Common myeloid progenitor, CD34-positive (primary cell): ENCODE results near the gene C16orf74. TPM values are rescaled to one million over a fixed set of nuclear protein-coding genes. Genes with fewer than 3 reads are reported as not detected.

ENCODE experiments used
- CTCF ChIA-PET: fragments of 350-600 bp; sonication (Branson Sonifier 250); formaldehyde crosslinking; loops from one replicate; lab custom pipeline; 2021; ENCODE audit warnings: antibody characterized with exemption; lab: Charles Lee
- POLR2A ChIA-PET: fragments of 350-600 bp; sonication (Branson Sonifier 250); formaldehyde crosslinking; loops from one replicate; lab custom pipeline; 2021; ENCODE audit warnings: antibody characterized with exemption; lab: Charles Lee
- DNase-seq, 3 donors: peaks; one replicate each; pipeline versions ENCODE4 v3.0.0 to v3.0.0-alpha.2; 2013
- H3K27ac ChIP-seq, 2 experiments: 1 replicate in 1 of 2; 2 replicates in 1 of 2; pipeline ENCODE4 v1.7.0; 2013; ENCODE audit warnings: inconsistent platforms in 2 of 2, low read length in 2 of 2, mild to moderate bottlenecking in 2 of 2, low read depth in 1 of 2, moderate library complexity in 1 of 2; ENCODE audit not compliant: severe bottlenecking in 2 of 2, insufficient read depth in 1 of 2, poor library complexity in 1 of 2
- H3K27me3 ChIP-seq, 5 experiments: replicated peaks in 2 of 5; 1 replicate in 3 of 5; 2 replicates in 2 of 5; pipeline versions ENCODE4 v1.6.1 to v1.7.0; 2013; ENCODE audit warnings: low read length in 4 of 5, mild to moderate bottlenecking in 2 of 5, moderate library complexity in 2 of 5, inconsistent platforms in 1 of 5; ENCODE audit not compliant: insufficient read depth in 5 of 5, control insufficient read depth in 4 of 5
- H3K36me3 ChIP-seq, 4 experiments: 1 replicate in 2 of 4; 2 replicates in 2 of 4; pipeline versions ENCODE4 v1.6.1 to v1.7.0; 2013; ENCODE audit warnings: low read length in 3 of 4, control low read depth in 1 of 4, mild to moderate bottlenecking in 1 of 4; ENCODE audit not compliant: control insufficient read depth in 4 of 4, insufficient read depth in 4 of 4
- H3K4me1 ChIP-seq, 4 experiments: 1 replicate in 3 of 4; 2 replicates in 1 of 4; pipeline versions ENCODE4 v1.6.1 to v1.7.1; 2013; ENCODE audit warnings: low read length in 3 of 4, mild to moderate bottlenecking in 3 of 4, control low read depth in 1 of 4, inconsistent platforms in 1 of 4, moderate library complexity in 1 of 4; ENCODE audit not compliant: control insufficient read depth in 4 of 4, insufficient read depth in 4 of 4; ENCODE audit errors: control extremely low read depth in 1 of 4
- H3K4me3 ChIP-seq, 7 experiments: 1 replicate in 4 of 7; 2 replicates in 3 of 7; pipeline versions ENCODE4 v1.5.1 to v1.7.0; 2013; ENCODE audit warnings: mild to moderate bottlenecking in 7 of 7, low read length in 6 of 7, moderate library complexity in 6 of 7, inconsistent platforms in 2 of 7, low read depth in 2 of 7, control low read depth in 1 of 7; ENCODE audit not compliant: insufficient read depth in 4 of 7, control insufficient read depth in 1 of 7; ENCODE audit errors: extremely low read depth in 1 of 7
- H3K9me3 ChIP-seq, 5 experiments: 1 replicate in 4 of 5; 2 replicates in 1 of 5; pipeline versions ENCODE4 v1.6.1 to v1.7.1; 2013; ENCODE audit warnings: low read length in 4 of 5, mild to moderate bottlenecking in 2 of 5, inconsistent platforms in 1 of 5, low read depth in 1 of 5, moderate library complexity in 1 of 5; ENCODE audit not compliant: control insufficient read depth in 4 of 5, insufficient read depth in 2 of 5; ENCODE audit errors: control extremely low read depth in 1 of 5
- WGBS: methylation state at CpG from one replicate; pipeline ENCODE4 v1.1.5; 2013; ENCODE audit not compliant: insufficient coverage; 5-methylcytosine and 5-hydroxymethylcytosine counted together
- polyA plus RNA-seq: library from polyadenylated mRNA; unstranded; fragments of 120-200 nt; gene quantifications from one replicate; pipeline ENCODE4 v1.2.1, GENCODE V29; 2013

C16orf74 gene
- 2.1 TPM for polyA plus RNA-seq

GRCh38 chr16:85750827-85751697 is at the start of gene C16orf74:
Gene C16orf74, minus strand, starts transcription at chr16:85751096. Its CDS starts 15,879 bp downstream, at chr16:85735217.
- no peaks in the 10 kb centered on the region for H3K9me3 ChIP-seq
- no peak within 1 kb of the TSS for H3K27ac ChIP-seq
- peaks cover 0 to 28% (median 9%) of the 10 kb centered on the region in 5 experiments for H3K27me3 ChIP-seq
- ChIA-PET POLR2A (no interaction called here), CTCF (interaction anchor here (0.8 to 1.0 kb wide), 2 partner anchors 9 to 11 kb away, joined by 3 read pairs; no protein-coding TSS in a partner anchor)
- peak within 1 kb of the TSS; percentile 28 to 69 (median 66) for H3K4me3 ChIP-seq
- peak in 2 of 3 donors; percentile 28 to 45 for DNase-seq
- peaks cover 0 to 42% (median 20%) of the 10 kb centered on the region in 4 experiments for H3K4me1 ChIP-seq
- WGBS: 14% methylated on average over 50 of the region's 96 CpGs
- peaks cover 0 to 2% (median 0%) of the 10 kb centered on the region in 4 experiments for H3K36me3 ChIP-seq

- Histone ChIP-seq H3K4me3 (peak overlapping the region; percentile 77 to 98 (median 93)), H3K27ac (peak overlapping the region; percentile 87 to 95), H3K27me3 (no peaks in the 10 kb centered on the region), H3K4me1 (peaks cover 5 to 25% (median 19%) of the 10 kb centered on the region in 4 experiments), H3K36me3 (peaks cover 20 to 58% (median 44%) of the 10 kb centered on the region in 4 experiments), H3K9me3 (no peaks in the 10 kb centered on the region)
- POLR2A ChIA-PET: interaction anchor here (0.6 to 1.4 kb wide), 3 partner anchors 9 to 142 kb away, joined by 3 to 5 read pairs (median 3); no protein-coding TSS in a partner anchor
- 30% methylated on average over 7 of the region's 9 CpGs for WGBS
- CTCF ChIA-PET: interaction anchor here (1.0 to 1.4 kb wide), 2 partner anchors 184 to 187 kb away, joined by 3 read pairs; no protein-coding TSS in a partner anchor
- DNase-seq: peak in 1 of 3 donors; percentile 73
Observed at GRCh38 chr16:85800321-85800669, 49.4 kb upstream of the C16orf74 start.

- POLR2A ChIA-PET: interaction anchor here (0.6 to 1.4 kb wide), 3 partner anchors 10 to 141 kb away, joined by 3 to 5 read pairs (median 3); no protein-coding TSS in a partner anchor
- Histone ChIP-seq H3K27ac (peak within 1 kb of the TSS; percentile 87 to 95), H3K4me1 (peaks cover 5 to 25% (median 19%) of the 10 kb centered on the region in 4 experiments), H3K4me3 (peak within 1 kb of the TSS; percentile 77 to 98 (median 93)), H3K27me3 (no peaks in the 10 kb centered on the region), H3K36me3 (peaks cover 20 to 57% (median 40%) of the 10 kb centered on the region in 4 experiments), H3K9me3 (no peaks in the 10 kb centered on the region)
- under 1% methylated on average over 69 of the region's 87 CpGs for WGBS
- CTCF ChIA-PET: interaction anchor here (1.0 to 1.4 kb wide), 2 partner anchors 185 to 187 kb away, joined by 3 read pairs; no protein-coding TSS in a partner anchor
- peak; percentile 91 to 94 (median 93) for DNase-seq
Observed at GRCh38 chr16:85799497-85800320, 48.8 kb upstream of the C16orf74 start, which contains the start of the genes COX4I1 and EMC8. Gene COX4I1, plus strand, starts transcription at chr16:85799695. Its CDS starts 1,511 bp downstream, at chr16:85801206. Gene EMC8, minus strand, starts transcription at chr16:85799544. Its CDS starts 249 bp downstream, at chr16:85799295.

- Histone ChIP-seq H3K36me3 (peaks cover 20 to 55% (median 38%) of the 10 kb centered on the region in 4 experiments), H3K27me3 (no peaks in the 10 kb centered on the region), H3K27ac (peak overlapping the region; percentile 87 to 95), H3K4me3 (peak overlapping the region; percentile 77 to 98 (median 93)), H3K4me1 (peaks cover 5 to 25% (median 19%) of the 10 kb centered on the region in 4 experiments), H3K9me3 (no peaks in the 10 kb centered on the region)
- WGBS: 0% methylated on average over 51 of the region's 51 CpGs
- ChIA-PET CTCF (no interaction called here), POLR2A (no interaction called here)
- peak; percentile 54 to 84 (median 77) for DNase-seq
Observed at GRCh38 chr16:85798901-85799496, 48.1 kb upstream of the C16orf74 start.

GRCh38 chr16:85798283-85798776 is 47.4 kb upstream of the C16orf74 start:
- WGBS: 26% methylated on average over 13 of the region's 17 CpGs
- Histone ChIP-seq H3K4me1 (peaks cover 5 to 25% (median 19%) of the 10 kb centered on the region in 4 experiments), H3K4me3 (peak overlapping the region; percentile 77 to 98 (median 93)), H3K36me3 (peaks cover 16 to 51% (median 34%) of the 10 kb centered on the region in 4 experiments), H3K27ac (peak overlapping the region; percentile 87 to 95), H3K27me3 (no peaks in the 10 kb centered on the region), H3K9me3 (no peaks in the 10 kb centered on the region)
- CTCF ChIA-PET: no interaction called here
- POLR2A ChIA-PET: no interaction called here
- no peak for DNase-seq

- H3K4me1 ChIP-seq: peaks cover 5 to 25% (median 19%) of the 10 kb centered on the region in 4 experiments
- POLR2A ChIA-PET: no interaction called here
- WGBS: 98% methylated on average over 4 of the region's 7 CpGs
- no peak overlapping the region for H3K27ac ChIP-seq
- peaks cover 8 to 51% (median 29%) of the 10 kb centered on the region in 4 experiments for H3K36me3 ChIP-seq
- H3K27me3 ChIP-seq: no peaks in the 10 kb centered on the region
- CTCF ChIA-PET: no interaction called here
- H3K4me3 ChIP-seq: no peak overlapping the region
- H3K9me3 ChIP-seq: no peaks in the 10 kb centered on the region
- no peak for DNase-seq
Observed at GRCh38 chr16:85796599-85796998, 45.7 kb upstream of the C16orf74 start.
